NCI-H345 (cell line): ENCODE measurements around the gene STK17A.

Experiments
- DNase-seq: peaks from one replicate; lab custom pipeline; 2025; lab: John Stamatoyannopoulos, UW

Gene STK17A

GRCh38 chr7:43582503-43583423, at the start of gene STK17A:
Gene STK17A (plus strand): TSS chr7:43583108. CDS start chr7:43583244, 136 bp downstream.
- DNase-seq: peak; percentile 94

- no peak for DNase-seq
These were observed 49.0 kb upstream of the STK17A start for GRCh38 chr7:43533801-43534479.

DNA sequence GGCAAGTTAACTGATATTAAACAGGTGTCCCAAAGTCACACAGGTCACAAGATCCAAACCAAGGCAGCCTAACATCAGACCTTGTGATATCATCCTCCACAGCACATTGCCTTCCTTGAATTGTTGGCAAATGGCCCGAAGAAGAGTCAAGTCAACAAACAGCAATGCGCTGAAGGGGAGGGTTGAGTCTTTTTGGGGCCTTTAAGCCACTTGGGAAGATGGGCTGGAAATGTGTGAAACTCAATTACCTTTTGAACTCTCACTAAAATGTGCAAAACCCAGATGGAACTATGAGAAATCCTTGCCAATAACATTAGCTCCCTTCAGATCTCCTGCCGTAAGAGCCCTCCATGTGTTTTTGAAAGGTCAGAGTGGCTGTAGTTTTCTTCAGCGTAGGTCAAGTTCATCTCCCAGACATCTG, 47.9 kb upstream of the STK17A start:
- DNase-seq: no peak

- DNase-seq: no peak
These were observed 46.9 kb upstream of the STK17A start for GRCh38 chr7:43535810-43536585.

- no peak for DNase-seq
These were observed 46.1 kb upstream of the STK17A start for GRCh38 chr7:43536773-43537172.

DNA sequence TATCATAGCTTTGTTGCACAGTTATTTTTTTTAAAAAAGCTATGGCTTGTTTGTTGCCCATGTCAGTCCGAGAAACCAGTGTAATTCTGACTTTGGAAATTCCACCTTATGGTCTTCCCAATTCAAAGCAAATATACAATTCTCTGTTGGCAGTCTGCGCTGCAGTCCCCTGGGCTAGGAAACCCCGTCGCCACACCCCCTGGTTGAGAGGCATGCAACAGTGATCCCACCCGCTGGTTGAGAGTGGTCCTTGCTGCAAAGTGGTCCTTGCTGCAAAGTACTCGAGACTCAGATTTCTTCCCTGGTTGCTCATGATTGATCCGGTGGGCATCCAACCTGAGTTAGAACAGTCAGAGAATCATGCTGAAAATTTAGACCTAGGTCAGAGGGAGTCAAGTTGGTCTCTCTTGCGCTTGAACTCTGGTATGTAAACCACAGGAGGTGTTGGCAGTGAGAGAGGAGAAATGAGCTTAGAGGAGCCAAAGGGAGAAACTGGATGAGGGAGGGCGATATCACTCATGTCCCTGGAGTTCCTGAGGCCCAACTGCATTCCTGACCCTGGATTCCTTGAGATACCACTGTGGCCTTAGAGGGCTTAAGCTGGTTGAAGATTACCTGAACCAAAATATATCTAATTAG, 45.0 kb upstream of the STK17A start:
- no peak for DNase-seq

DNA sequence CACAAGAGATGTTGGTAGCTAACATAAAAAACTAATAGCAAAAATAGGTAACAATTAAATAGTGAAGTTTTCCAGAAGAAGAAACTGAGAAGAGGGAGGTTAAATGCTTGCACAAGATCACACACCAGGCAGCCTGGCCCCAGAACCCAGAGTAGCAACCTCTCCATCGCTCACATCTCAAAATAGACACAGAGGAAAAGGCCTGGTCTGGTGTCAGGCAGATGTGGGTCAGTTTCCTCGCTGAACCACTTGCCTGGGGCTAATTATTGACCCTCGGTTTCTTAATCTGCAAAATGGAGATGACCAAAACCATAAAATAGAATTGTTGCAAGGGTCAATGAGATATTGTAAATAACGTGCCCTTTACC, 44.5 kb upstream of the STK17A start:
- no peak for DNase-seq

GRCh38 chr7:43540471-43540870, 42.4 kb upstream of the STK17A start:
- no peak for DNase-seq

DNA sequence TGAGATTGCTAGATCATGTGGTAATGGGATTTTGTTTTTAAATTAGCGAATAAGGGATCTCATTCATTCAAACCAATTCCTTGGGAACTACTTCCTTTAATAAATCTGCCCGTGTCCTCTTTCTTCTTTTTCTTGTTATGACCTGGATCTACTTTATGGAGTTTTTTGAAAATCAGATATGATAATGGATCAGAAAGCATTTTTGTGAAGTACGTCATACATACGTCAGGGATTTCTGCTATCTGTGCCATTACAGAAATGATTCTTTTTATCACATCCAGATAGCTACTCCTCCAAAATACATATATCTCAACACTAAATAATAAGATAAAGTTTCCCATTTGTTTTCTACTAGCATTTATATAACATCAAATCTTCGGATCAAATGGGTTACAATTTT, 40.2 kb upstream of the STK17A start:
- no peak for DNase-seq

DNA sequence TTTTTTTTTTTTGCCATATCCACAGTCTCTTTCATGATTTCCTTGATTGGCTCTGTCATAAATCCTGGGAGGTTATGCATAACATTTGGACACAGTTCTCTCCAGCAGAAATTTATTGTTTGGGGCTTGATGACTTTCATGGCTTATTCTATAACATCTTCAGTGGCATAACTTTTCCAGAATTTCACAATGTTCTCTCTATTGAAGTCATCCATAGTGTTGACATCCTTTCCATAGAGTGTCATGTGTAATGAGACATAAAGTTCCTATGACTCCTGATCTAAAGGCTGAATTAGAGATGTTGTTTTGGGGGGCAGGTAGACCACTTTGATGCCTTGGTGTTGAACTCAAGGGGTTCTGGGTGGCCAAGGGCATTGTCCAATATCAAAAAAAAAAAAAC, 36.7 kb upstream of the STK17A start:
- no peak for DNase-seq

GRCh38 chr7:43550427-43550826, 32.5 kb upstream of the STK17A start:
- no peak for DNase-seq

DNA sequence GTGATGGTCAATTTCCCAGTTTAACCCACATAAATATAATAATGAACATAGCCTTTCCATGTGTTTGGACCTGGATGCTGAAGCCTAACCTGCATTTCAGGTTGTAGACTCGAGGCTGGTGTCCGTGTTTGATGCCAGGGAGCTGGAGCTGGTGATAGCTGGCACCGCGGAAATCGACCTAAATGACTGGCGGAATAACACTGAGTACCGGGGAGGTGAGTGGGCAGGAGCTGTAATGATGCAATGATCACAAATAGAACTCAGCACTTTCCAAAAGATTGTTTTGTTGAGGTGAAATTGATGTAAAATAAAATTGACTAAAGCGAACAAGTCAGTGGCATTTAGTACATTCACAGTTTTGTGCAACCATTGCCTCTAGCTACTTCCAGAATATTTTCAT, 30.8 kb upstream of the STK17A start:
- no peak for DNase-seq

GRCh38 chr7:43553999-43554398, 28.9 kb upstream of the STK17A start:
- DNase-seq: no peak

DNA sequence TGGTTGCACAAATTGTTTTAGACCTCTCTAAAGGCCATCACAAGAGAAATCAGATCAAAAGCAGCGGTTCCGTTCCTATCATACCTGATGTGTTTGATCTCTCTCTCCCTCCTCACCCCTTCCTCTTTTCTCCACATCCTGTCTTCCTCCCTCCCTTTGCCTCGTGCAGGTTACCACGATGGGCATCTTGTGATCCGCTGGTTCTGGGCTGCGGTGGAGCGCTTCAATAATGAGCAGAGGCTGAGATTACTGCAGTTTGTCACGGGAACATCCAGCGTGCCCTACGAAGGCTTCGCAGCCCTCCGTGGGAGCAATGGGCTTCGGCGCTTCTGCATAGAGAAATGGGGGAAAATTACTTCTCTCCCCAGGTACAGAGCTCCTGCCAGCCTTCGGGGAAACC, 28.5 kb upstream of the STK17A start:
- DNase-seq: no peak

DNA sequence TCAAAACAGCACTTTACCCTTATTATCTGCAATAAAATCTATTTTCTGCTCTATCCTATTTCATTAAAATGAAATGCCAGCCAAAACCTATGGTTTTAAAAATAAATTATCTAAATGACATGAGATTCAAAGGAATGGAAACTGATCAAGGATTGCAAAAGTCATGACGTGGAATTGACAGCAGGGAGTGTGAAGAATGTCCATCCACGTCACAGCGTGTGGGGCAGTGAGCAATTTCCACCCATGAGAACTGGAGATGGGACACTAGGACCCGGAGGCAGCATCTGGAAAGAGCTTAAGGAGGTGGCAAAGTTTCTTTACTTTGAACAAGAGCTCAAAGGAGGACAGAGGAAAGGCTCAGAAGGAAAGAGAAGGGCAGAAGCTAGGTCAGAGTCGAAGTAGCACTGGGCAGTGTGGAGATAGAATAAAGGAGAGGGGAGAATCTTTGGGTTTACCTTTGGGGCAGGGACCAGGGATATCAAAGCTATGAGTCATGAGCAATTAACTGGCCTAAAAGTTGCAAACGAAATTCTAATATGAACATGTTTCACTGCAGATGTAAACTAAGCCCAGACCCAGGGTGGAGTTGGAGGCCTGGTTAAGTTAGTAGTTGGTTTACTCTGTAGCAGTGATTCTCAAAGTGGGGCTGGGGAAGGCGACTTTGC, 24.9 kb upstream of the STK17A start:
- no peak for DNase-seq

- no peak for DNase-seq
These were observed 23.6 kb upstream of the STK17A start for GRCh38 chr7:43559171-43559945.

DNA sequence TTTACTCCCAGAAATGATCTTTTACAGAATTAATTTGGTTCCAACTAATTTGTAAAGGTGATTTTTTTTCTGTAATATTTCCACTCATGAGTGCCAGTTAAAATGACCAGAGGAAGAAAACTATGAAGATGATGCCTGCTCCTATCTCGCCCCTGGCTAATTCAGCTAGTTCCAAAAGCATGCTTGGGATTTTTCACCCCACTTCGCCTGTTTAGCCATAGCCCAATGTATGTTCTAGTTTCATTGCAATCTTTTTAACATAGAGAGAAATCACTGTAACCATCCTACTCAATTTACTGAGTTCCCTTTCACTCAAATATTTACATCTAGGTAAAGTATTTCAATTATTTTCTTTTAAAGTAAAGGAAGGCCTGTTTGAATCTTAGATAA, 23.0 kb upstream of the STK17A start:
- no peak for DNase-seq

GRCh38 chr7:43560742-43561330, 22.1 kb upstream of the STK17A start:
- no peak for DNase-seq

DNA sequence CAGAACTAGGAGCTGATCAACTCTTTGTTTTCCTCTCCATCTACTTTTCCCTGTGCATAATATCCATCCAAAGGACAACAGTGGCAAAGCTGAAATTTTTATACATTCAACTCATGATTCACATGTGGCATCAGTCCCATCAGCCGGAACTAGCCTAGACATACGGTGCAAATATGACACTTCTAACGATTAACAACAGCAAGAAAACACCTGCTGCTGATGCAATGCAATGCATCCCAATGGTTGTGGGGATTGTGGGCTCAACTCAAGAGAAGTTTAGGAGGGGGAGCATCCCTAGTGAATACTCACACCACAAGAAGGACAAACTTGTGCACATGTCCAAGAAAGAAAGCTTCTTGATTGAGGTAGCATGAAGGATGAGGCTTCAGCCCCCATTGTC, 20.5 kb upstream of the STK17A start:
- no peak for DNase-seq

DNA sequence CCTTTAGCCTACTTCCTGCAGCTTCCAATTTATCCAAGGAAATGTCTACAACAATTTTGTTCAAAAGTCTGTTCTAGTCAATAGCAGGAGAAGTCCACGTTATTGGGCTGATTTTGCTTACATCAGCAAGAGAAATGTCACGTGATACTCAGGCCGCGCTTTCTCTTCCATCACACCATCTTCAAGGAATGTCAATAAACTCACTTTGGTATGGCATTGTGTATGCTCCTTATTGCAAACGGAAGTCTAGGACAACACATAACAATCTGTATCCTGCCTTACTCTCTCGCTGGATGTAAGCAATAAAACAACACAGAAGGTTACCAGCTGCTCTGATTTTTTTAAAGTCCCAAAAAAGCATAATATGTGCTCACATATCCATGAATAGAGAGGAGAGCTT, 17.1 kb upstream of the STK17A start:
- DNase-seq: no peak
